PC-9 (cell line): ENCODE results near the gene PIH1D1. TPM values are rescaled to one million over a fixed set of nuclear protein-coding genes. Genes with fewer than 3 reads are reported as not detected.

Source experiments
- BruUV-seq: library from RNA; stranded (reverse); fragments of 400-500 nt; replicated peaks from 2 replicates; lab custom pipeline; 2021; lab: Mats Ljungman, UMichigan
- CTCF ChIA-PET: fragments of 300-600 bp; sonication (Branson Sonifier 250); formaldehyde crosslinking; loops from one replicate; lab custom pipeline; 2022; ENCODE audit warnings: antibody characterized with exemption; lab: Charles Lee
- POLR2A ChIA-PET: fragments of 300-600 bp; sonication (Branson Sonifier 250); formaldehyde crosslinking; loops from one replicate; lab custom pipeline; 2022; ENCODE audit warnings: antibody characterized with exemption; ENCODE audit not compliant: unreplicated experiment; lab: Charles Lee
- DNase-seq, 2 experiments: peaks; one replicate each; pipeline versions ENCODE4 v3.0.0 to v3.0.0-alpha.2; 2015 to 2022; ENCODE audit warnings: mixed read lengths in 1 of 2
- H2AFZ ChIP-seq: fragments of 200-600 bp; sonication (generic); 2 replicates; pipeline ENCODE4 v1.8.1; 2017; ENCODE audit warnings: antibody characterized with exemption
- H3F3A ChIP-seq: fragments of 200-600 bp; sonication (generic); 2 replicates; pipeline ENCODE4 v1.8.1; 2017; ENCODE audit warnings: antibody characterized with exemption, mild to moderate bottlenecking, low read depth; ENCODE audit not compliant: insufficient read depth
- H3K27ac ChIP-seq: fragments of 200-600 bp; sonication (generic); 2 replicates; pipeline ENCODE4 v1.6.1; 2016; ENCODE audit warnings: mixed run types
- H3K27me3 ChIP-seq: fragments of 200-600 bp; sonication (generic); 2 replicates; pipeline ENCODE4 v1.6.1; 2016; ENCODE audit warnings: low read depth, mixed run types; ENCODE audit not compliant: insufficient read depth
- H3K36me3 ChIP-seq: fragments of 200-600 bp; sonication (generic); 2 replicates; pipeline ENCODE4 v1.6.1; 2016; ENCODE audit warnings: low read depth, mixed run types
- H3K4me1 ChIP-seq: fragments of 200-600 bp; sonication (generic); replicated peaks from 2 replicates; pipeline ENCODE4 v1.6.1; 2016; ENCODE audit warnings: mixed run types; ENCODE audit not compliant: insufficient read depth
- H3K4me2 ChIP-seq: fragments of 200-600 bp; sonication (generic); 2 replicates; pipeline ENCODE4 v1.6.1; 2017; ENCODE audit warnings: mixed run types
- H3K4me3 ChIP-seq: fragments of 200-600 bp; sonication (generic); 2 replicates; pipeline ENCODE4 v1.6.1; 2016; ENCODE audit warnings: mixed run types
- H3K79me2 ChIP-seq: fragments of 200-600 bp; sonication (generic); 2 replicates; pipeline ENCODE4 v1.6.1; 2017; ENCODE audit warnings: low read depth, mixed run types
- H3K9me2 ChIP-seq: fragments of 200-600 bp; sonication (generic); 2 replicates; pipeline ENCODE4 v1.8.1; 2017; ENCODE audit warnings: mild to moderate bottlenecking; ENCODE audit not compliant: insufficient read depth
- H3K9me3 ChIP-seq: fragments of 200-600 bp; sonication (generic); 2 replicates; pipeline ENCODE4 v1.8.1; 2016; ENCODE audit warnings: low read depth; ENCODE audit not compliant: insufficient read depth
- H4K20me1 ChIP-seq: fragments of 200-600 bp; sonication (generic); 2 replicates; pipeline ENCODE4 v1.8.1; 2017; ENCODE audit not compliant: insufficient read depth
- EZH2 ChIP-seq: fragments of 200-600 bp; sonication (generic); IDR thresholded peaks from 2 replicates; pipeline ENCODE4 v1.8.0; 2017; ENCODE audit warnings: antibody characterized with exemption, low read depth
- intact Hi-C: fragments of 100-400 bp; cut with micrococcal nuclease; formaldehyde crosslinking; loops from one replicate; pipeline ENCODE4 v1.10.0; 2022; ENCODE audit not compliant: unreplicated experiment
- total RNA-seq: library from RNA; stranded (reverse); gene quantifications from 2 replicates; pipeline ENCODE4 v1.2.3, GENCODE V29; 2021
- TF ChIP-seq, protein P1 (sequence below): fragments of 200-600 bp; sonication (generic); conservative IDR thresholded peaks from 2 replicates; pipeline ENCODE4 v1.6.1; 2017; ENCODE audit warnings: mixed run types, antibody characterized with exemption, mild to moderate bottlenecking, moderate library complexity

Gene PIH1D1
- total RNA-seq, 1 experiment from 2014 or later = 156 TPM

DNA sequence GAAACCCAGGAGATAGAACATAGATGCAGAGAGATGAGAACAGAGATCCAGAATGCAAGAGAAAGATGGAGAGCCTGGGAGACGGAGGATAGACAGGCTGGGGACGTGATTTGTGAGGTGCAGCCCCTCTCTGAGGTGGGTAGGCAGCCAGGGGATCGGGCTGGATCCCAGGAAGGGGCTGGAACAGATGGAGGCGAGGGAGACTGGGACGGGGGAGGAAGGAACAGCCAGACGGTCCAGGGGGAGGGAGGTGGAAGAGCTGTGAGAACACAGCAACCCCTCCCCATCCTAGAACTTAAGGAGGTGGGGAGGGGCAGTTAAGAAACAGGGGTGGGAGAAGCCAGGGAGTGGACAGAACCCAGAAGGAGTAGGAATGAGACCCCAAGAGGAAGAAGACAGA, 13.4 kb downstream of the PIH1D1 start:
- intact Hi-C loops = no loop called here
- Histone ChIP-seq H3K79me2 (no peaks in the 10 kb centered on the region), H3K4me1 (0 out of 2 replicates have a peak, but pooled peaks cover 3% of the 10 kb centered on the region), H3K36me3 (no peaks in the 10 kb centered on the region), H3K4me3 (no peak overlapping the region), H3K4me2 (no peak overlapping the region), H2AFZ (no peak overlapping the region), H3K9me3 (no peaks in the 10 kb centered on the region), H3F3A (peaks cover 26% of the 10 kb centered on the region), H3K9me2 (no peaks in the 10 kb centered on the region), H4K20me1 (no peaks in the 10 kb centered on the region), H3K27ac (no peak overlapping the region), H3K27me3 (peaks cover 43% of the 10 kb centered on the region)
- ChIA-PET POLR2A (no interaction called here), CTCF (no interaction called here)
- no TSS peak for BruUV-seq
- TF ChIP-seq, protein P1, sequence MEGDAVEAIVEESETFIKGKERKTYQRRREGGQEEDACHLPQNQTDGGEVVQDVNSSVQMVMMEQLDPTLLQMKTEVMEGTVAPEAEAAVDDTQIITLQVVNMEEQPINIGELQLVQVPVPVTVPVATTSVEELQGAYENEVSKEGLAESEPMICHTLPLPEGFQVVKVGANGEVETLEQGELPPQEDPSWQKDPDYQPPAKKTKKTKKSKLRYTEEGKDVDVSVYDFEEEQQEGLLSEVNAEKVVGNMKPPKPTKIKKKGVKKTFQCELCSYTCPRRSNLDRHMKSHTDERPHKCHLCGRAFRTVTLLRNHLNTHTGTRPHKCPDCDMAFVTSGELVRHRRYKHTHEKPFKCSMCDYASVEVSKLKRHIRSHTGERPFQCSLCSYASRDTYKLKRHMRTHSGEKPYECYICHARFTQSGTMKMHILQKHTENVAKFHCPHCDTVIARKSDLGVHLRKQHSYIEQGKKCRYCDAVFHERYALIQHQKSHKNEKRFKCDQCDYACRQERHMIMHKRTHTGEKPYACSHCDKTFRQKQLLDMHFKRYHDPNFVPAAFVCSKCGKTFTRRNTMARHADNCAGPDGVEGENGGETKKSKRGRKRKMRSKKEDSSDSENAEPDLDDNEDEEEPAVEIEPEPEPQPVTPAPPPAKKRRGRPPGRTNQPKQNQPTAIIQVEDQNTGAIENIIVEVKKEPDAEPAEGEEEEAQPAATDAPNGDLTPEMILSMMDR = no peak
- no peak for DNase-seq

DNA sequence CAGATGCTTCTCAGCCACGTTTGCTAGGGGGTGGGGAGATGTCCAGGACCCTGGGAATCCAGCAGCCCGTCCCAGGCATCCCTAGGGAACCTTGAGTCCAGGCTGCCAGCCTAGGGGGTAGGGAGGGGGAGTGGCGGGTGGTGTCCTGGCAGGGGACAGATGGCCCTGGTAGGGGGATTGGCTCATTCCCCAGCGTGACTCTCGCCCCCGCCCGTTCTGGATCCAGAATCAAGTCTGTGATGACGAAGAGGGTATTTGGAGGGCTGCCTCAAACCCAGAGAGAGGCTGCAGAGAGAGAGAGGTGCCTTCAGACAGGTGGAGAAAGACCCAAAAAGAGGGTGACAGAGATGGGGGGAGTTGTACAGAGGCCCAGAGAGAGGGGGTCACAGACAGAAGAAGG, 14.4 kb downstream of the PIH1D1 start:
- Histone ChIP-seq H3K36me3 (no peaks in the 10 kb centered on the region), H3F3A (peaks cover 20% of the 10 kb centered on the region), H3K27me3 (peaks cover 43% of the 10 kb centered on the region), H3K4me1 (0 out of 2 replicates have a peak, but pooled peaks cover under 1% of the 10 kb centered on the region), H3K4me3 (no peak overlapping the region), H2AFZ (no peak overlapping the region), H3K27ac (no peak overlapping the region), H3K9me2 (no peaks in the 10 kb centered on the region), H4K20me1 (no peaks in the 10 kb centered on the region), H3K4me2 (no peak overlapping the region), H3K79me2 (no peaks in the 10 kb centered on the region), H3K9me3 (no peaks in the 10 kb centered on the region)
- TF ChIP-seq EZH2 = no peak
- TF ChIP-seq, protein P1 = no peak
- BruUV-seq = no TSS peak
- CTCF ChIA-PET = no interaction called here
- DNase-seq = no peak
- POLR2A ChIA-PET = no interaction called here
- intact Hi-C loops = no loop called here

DNA sequence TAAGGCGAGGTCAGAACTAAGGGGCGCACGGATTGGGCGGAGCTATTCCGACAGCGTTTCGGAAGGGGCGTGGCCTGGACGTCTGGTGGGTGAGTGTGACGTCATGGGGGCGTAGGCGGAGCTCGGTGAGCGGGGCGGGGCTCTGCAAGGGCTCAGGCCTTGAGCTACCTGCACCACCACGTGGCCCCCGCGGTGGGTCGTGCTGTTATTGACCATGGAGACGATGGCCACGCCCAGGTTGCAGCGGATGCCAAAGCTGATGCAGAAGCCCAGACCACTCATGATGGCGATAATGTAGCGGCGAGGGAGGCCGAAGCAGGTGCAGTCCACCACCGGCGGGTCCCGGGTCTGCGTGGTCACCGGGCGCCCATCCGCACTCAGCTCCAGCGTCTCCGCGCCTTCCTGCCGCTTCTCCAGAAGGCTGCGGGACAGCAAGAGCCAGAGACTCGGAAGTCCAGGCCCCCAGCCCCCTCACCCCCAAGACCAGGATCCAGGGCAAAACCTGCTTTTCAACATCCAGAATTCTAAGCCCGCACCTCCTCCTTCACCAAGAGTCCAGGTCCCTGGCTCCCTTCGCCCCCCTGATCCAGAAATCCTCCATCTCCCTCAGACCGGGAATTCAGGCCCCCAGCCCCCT, 15.1 kb downstream of the PIH1D1 start:
- ChIA-PET CTCF (interaction anchor here (0.7 kb wide), 1 partner anchor 83 kb away, joined by 3 read pairs; no protein-coding TSS in a partner anchor), POLR2A (no interaction called here)
- Histone ChIP-seq H3F3A (peaks cover 15% of the 10 kb centered on the region; the same call in 1 of the 2 replicates), H4K20me1 (no peaks in the 10 kb centered on the region), H3K27me3 (peaks cover 43% of the 10 kb centered on the region), H3K4me2 (no peak overlapping the region), H3K27ac (no peak overlapping the region), H3K4me3 (no peak overlapping the region), H3K9me3 (no peaks in the 10 kb centered on the region), H3K79me2 (no peaks in the 10 kb centered on the region), H3K4me1 (no peaks in the 10 kb centered on the region), H2AFZ (no peak overlapping the region), H3K9me2 (no peaks in the 10 kb centered on the region), H3K36me3 (no peaks in the 10 kb centered on the region)
- intact Hi-C loops = no loop called here
- no peak for DNase-seq
- TF ChIP-seq, protein P1 = no peak
- no peak for TF ChIP-seq EZH2
- BruUV-seq = no TSS peak
